ENCODE data around the gene NPB.

NPB gene

DNA sequence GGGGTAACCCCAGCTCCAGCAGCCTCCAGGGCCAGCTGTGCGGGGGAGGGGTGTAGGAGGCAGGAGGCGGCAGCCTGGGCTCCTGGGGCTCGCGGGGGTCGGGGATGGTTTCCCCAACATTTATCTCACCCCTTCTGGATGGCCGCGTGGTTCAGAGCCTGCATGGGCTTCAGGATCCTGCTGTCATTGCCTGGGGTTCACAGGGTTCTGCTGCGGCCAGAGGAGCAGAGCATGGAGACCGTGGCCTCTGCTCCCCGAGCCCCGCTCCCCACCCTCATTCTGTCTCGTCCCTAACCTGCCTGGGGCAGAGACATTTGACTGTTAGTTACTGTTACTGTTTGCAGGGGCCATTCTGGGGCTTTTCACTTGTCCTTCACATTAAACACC is 40.1 kb downstream of the NPB start:
- TF ChIP-seq, protein P1, sequence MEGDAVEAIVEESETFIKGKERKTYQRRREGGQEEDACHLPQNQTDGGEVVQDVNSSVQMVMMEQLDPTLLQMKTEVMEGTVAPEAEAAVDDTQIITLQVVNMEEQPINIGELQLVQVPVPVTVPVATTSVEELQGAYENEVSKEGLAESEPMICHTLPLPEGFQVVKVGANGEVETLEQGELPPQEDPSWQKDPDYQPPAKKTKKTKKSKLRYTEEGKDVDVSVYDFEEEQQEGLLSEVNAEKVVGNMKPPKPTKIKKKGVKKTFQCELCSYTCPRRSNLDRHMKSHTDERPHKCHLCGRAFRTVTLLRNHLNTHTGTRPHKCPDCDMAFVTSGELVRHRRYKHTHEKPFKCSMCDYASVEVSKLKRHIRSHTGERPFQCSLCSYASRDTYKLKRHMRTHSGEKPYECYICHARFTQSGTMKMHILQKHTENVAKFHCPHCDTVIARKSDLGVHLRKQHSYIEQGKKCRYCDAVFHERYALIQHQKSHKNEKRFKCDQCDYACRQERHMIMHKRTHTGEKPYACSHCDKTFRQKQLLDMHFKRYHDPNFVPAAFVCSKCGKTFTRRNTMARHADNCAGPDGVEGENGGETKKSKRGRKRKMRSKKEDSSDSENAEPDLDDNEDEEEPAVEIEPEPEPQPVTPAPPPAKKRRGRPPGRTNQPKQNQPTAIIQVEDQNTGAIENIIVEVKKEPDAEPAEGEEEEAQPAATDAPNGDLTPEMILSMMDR (conservative IDR thresholded peaks at IDR 0.05; ENCODE audit: low read length), result no peak
- no peak for DNase-seq (ENCODE audit: low read depth)
- H3K4me3 ChIP-seq (ENCODE audit: low read length), result no peak overlapping the region

DNA sequence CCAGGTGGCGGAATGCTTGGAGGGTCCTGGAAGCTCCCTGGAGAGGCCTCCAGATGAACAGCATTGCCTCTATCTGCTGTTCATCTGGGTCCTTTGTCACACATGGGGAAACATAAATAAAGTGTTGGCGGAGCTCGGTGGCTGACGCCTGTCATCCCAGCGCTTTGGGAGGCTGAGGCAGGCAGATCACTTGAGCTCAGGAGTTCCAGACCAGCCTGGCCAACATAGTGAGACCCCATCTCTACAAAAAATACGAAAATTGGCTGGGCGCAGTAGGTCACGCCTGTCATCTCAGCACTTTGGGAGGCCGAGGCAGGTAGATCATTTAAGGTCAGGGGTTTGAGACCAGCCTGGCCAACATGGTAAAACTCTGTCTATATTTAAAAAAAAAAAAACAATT is 42.8 kb downstream of the NPB start:
- DNase-seq (ENCODE audit: low read depth), result no peak
- TF ChIP-seq, protein P1 (conservative IDR thresholded peaks at IDR 0.05; ENCODE audit: low read length), result no peak
- no peak overlapping the region for H3K4me3 ChIP-seq (ENCODE audit: low read length)

DNA sequence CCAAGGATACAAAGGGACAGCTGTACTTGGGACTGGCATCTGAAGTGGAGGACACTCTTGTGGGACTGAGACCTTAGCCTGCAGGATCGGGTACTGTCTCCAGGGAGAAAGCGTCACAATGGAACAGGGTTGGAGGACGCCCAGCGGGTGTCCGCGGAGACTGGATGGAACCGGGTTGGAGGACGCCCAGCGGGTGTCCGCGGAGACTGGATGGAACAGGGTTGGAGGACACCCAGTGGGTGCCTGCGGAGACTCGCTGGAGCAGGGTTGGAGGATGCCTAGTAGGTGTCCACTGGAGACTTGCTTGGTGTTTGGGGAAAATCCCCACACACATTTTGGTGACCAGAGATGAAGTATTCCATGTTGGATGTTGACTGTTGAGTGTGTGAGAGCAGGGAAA is 45.2 kb downstream of the NPB start, which contains the start of gene MYADML2:
Gene MYADML2 (minus strand): TSS at position 45 of the 400 bp plus-strand sequence. CDS start 5,492 bp downstream, outside the sequence.
- no peak for DNase-seq (ENCODE audit: low read depth)

DNA sequence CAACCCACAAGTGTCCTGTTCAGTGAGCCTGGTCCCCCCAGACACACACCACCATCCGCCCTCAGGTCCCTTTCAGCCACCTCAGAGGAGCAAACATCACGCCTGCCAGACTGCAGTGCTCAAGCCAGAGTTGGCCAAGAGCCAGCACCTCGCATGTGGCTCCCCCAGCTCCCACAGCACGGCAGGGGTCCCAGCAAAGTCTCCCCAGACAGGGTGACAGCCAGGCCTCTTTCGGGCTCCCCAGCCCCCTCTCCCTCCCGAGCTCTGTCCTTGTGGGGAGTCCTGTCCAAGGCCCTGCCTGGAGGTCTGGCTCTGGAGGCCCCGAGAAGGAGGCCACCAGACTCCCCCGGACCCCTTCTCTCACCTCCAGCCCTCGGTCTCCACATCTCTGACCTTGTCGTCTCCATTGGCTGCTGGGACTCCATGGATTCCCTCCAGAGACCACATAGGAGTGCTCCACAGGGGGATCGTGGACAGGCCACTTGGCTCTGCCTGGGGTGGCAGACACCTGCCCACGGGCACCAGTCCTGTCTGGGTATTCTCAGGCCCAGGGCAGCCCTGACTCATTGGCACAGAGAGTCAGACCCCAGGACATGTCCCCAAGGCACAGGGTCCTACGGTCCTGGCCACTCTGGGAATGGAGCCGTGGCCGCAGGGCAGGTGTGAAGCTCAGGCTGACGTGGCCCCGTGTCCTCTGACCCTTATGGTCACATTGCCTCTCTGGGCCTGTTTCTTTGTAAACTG is 46.8 kb downstream of the NPB start:
- DNase-seq (ENCODE audit: low read depth), result no peak
- H3K4me3 ChIP-seq (ENCODE audit: low read length), result no peak overlapping the region
- TF ChIP-seq, protein P1 (conservative IDR thresholded peaks at IDR 0.05; ENCODE audit: low read length), result no peak

More for the DNA sequence above, 45.2 kb downstream of the NPB start, which contains the start of gene MYADML2:
- TF ChIP-seq, protein P1 (conservative IDR thresholded peaks at IDR 0.05; ENCODE audit: low read length), result no peak
- H3K4me3 ChIP-seq (ENCODE audit: low read length), result no peak within 1 kb of the TSS

DNA sequence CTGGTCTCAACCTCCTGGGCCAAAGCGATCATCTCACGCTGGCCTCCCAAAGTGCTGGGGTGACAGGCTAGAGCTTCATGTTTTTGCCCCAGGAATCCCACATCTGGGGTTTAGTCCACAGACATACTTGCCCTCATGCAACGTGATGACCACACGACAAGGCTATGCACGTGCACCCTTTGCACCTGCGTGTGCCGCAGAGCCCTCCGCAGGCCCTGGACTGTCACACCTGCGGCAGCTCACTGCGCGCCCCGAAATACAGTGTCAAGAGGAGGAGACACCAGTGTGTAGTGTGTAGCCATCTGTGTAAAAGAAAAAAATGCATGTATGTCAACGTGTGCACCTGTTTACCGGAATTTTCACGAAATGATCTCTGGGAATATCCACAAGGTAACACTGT is 48.5 kb downstream of the NPB start:
- TF ChIP-seq, protein P1 (conservative IDR thresholded peaks at IDR 0.05; ENCODE audit: low read length), result no peak
- no peak for DNase-seq (ENCODE audit: low read depth)
- H3K4me3 ChIP-seq (ENCODE audit: low read length), result no peak overlapping the region

DNA sequence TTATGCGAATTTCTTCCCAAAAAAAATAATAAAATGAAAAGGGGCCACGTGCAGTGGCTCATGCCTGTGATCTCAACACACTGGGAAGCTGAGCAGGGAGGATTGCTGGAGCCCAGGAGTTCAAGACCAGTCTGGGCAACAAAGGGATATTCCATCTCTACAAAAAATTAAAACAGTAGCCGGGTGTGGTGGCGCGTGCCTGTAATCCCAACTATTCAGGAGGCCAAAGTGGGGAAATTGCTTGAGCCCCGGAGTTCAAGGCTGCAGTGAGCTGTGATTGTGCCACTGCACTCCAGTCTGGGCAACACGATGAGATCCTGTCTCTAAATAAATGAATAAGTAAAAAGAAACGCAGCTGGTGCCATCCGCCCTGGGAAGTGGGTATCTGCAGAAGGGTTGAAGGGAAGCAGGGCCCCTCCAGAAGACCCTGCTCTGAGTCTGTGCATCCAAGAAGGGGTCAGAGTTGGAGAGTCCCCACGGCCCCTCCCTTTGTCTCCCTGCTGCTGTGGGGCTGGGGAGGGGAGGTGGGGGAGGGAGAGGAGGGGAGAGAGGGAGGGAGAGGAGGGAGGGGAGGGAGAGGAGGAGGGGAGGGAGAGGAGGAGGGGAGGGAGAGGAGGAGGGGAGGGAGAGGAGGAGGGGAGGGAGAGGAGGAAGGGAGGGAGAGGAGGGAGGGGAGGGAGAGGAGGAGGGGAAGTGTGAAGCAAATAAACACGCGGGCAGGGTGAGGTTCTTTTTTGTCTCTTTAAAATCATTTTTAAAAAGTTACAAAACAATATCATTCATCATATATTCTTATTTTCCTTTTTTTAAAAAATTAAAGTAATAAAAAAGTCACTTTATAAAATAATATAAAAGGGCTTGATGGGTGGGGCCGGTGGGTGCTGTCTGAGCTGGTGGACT is 50.0 kb downstream of the NPB start:
- TF ChIP-seq, protein P1 (conservative IDR thresholded peaks at IDR 0.05; ENCODE audit: low read length), result no peak
- DNase-seq (ENCODE audit: low read depth), result no peak
- H3K4me3 ChIP-seq (ENCODE audit: low read length), result no peak overlapping the region
